ENCODE data around the gene PTCH1. TPM values are rescaled to one million over a fixed set of nuclear protein-coding genes. Genes with fewer than 3 reads are reported as not detected.

The PTCH1 gene
- total RNA-seq, 1 experiment from 2014 or later: 15.2 TPM

DNA sequence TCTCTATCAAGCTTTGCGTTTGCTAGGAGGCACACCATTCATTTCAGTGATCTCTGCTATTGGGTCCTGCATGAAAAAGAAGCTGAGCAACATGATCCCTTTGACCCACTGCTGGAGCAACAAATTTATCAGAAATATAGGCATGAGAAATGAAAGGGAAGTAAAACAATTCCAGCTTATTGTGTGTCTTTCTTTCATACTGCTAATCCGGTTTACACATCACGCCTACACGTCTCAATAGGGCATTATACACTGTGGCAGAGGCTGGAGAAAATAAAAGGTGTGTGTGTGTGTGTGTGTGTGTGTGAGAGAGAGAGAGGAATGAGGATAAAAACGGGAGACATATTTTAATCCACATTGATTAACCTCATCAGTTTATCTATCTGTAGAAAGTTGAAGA lies 2.4 kb downstream of the PTCH1 start (continued):
- TF ChIP-seq, protein P1, sequence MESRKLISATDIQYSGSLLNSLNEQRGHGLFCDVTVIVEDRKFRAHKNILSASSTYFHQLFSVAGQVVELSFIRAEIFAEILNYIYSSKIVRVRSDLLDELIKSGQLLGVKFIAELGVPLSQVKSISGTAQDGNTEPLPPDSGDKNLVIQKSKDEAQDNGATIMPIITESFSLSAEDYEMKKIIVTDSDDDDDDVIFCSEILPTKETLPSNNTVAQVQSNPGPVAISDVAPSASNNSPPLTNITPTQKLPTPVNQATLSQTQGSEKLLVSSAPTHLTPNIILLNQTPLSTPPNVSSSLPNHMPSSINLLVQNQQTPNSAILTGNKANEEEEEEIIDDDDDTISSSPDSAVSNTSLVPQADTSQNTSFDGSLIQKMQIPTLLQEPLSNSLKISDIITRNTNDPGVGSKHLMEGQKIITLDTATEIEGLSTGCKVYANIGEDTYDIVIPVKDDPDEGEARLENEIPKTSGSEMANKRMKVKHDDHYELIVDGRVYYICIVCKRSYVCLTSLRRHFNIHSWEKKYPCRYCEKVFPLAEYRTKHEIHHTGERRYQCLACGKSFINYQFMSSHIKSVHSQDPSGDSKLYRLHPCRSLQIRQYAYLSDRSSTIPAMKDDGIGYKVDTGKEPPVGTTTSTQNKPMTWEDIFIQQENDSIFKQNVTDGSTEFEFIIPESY (IDR thresholded peaks at IDR 0.05; ENCODE audit: extremely low read depth, insufficient replicate concordance, low read length): no peak
- TF ChIP-seq SIN3A (IDR thresholded peaks at IDR 0.05; ENCODE audit: low read depth) (no peak), FOSL1 (IDR thresholded peaks at IDR 0.05; ENCODE audit: low read depth) (no peak), EGR1 (IDR thresholded peaks at IDR 0.05; ENCODE audit: low read depth) (no peak), ZFX (IDR thresholded peaks at IDR 0.05) (no peak), RAD21 (IDR thresholded peaks at IDR 0.05; ENCODE audit: low read depth) (no peak), JUND (IDR thresholded peaks at IDR 0.05) (no peak)
- TF ChIP-seq, protein P2, sequence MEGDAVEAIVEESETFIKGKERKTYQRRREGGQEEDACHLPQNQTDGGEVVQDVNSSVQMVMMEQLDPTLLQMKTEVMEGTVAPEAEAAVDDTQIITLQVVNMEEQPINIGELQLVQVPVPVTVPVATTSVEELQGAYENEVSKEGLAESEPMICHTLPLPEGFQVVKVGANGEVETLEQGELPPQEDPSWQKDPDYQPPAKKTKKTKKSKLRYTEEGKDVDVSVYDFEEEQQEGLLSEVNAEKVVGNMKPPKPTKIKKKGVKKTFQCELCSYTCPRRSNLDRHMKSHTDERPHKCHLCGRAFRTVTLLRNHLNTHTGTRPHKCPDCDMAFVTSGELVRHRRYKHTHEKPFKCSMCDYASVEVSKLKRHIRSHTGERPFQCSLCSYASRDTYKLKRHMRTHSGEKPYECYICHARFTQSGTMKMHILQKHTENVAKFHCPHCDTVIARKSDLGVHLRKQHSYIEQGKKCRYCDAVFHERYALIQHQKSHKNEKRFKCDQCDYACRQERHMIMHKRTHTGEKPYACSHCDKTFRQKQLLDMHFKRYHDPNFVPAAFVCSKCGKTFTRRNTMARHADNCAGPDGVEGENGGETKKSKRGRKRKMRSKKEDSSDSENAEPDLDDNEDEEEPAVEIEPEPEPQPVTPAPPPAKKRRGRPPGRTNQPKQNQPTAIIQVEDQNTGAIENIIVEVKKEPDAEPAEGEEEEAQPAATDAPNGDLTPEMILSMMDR (IDR thresholded peaks at IDR 0.05 in 2 of 3, conservative IDR thresholded peaks at IDR 0.05 in 1 of 3; ENCODE audit: borderline replicate concordance in 1 of 3, insufficient read depth in 1 of 3, low read depth in 2 of 3, low read length in 2 of 3): no peak
- TF ChIP-seq, protein P3, sequence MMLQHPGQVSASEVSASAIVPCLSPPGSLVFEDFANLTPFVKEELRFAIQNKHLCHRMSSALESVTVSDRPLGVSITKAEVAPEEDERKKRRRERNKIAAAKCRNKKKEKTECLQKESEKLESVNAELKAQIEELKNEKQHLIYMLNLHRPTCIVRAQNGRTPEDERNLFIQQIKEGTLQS (IDR thresholded peaks at IDR 0.05): no peak

DNA sequence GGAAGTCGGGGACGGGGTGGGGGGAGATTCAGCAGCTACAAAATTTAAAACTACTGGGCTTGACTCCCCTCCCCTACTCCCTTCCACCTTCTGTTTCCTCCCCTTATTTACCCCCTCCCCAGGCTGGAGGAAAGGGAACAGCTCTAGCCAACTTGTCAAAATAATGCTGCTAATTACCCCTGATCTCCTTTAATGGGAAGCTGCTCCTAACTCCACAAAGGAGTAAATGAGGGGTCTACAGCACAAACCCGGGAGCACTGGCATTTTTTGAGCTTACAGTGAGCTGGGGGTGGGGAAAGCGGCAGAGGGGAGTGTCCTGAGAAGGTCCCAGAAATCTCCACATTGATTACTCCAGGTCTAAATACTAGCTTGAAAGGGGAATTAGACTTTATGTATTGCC lies 3.1 kb downstream of the PTCH1 start:
- ChIA-PET RAD21 (ENCODE audit: low non-redundant PET in 1 of 2, low total read pairs in 2 of 2, uncharacterized antibody in 2 of 2, unreplicated experiment in 2 of 2) (no interaction called here), CTCF (no interaction called here), POLR2A (no interaction called here)
- H3K79me2 ChIP-seq (ENCODE audit: insufficient read depth, low read length): 0 out of 2 replicates have a peak, but pooled peaks cover 6% of the 10 kb centered on the region
- intact Hi-C loops (cut with micrococcal nuclease): loop anchor here (5.0 kb wide), 1 partner anchor 704 kb away; no protein-coding TSS in a partner anchor
- H4K20me1 ChIP-seq (ENCODE audit: insufficient read depth): no peaks in the 10 kb centered on the region
- H2AFZ ChIP-seq (ENCODE audit: low read depth, low read length, poor library complexity, severe bottlenecking): no peak overlapping the region
- no peaks in the 10 kb centered on the region for H3K9me3 ChIP-seq (ENCODE audit: control insufficient read depth in 1 of 2, insufficient read depth in 1 of 2, low read depth in 1 of 2, low read length in 2 of 2)
- no peaks in the 10 kb centered on the region for H3K9me2 ChIP-seq (ENCODE audit: insufficient read depth)
- H3K27ac ChIP-seq (ENCODE audit: low read depth, low read length): no peak overlapping the region
- peaks cover 13 to 33% of the 10 kb centered on the region in 2 experiments for H3K4me1 ChIP-seq (ENCODE audit: control insufficient read depth in 1 of 2, insufficient read depth in 2 of 2, low read length in 2 of 2)
- H3K9ac ChIP-seq (ENCODE audit: low read length): no peak overlapping the region
- no TSS peak for BruUV-seq (replicated peaks)
- ATAC-seq (no peak), DNase-seq (ENCODE audit: low read depth, low spot score) (no peak)
- H3K36me3 ChIP-seq (ENCODE audit: control insufficient read depth in 1 of 2, insufficient read depth in 2 of 2, low read length in 2 of 2): no peaks in the 10 kb centered on the region
- H3K27me3 ChIP-seq (ENCODE audit: insufficient read depth, low read length): no peaks in the 10 kb centered on the region
- no peak overlapping the region for H3K4me2 ChIP-seq (ENCODE audit: low read length)
- no peak overlapping the region for H3K4me3 ChIP-seq (replicated peaks in 1 of 2; ENCODE audit: low read depth in 1 of 2, low read length in 2 of 2)
- no peak for TF ChIP-seq RAD21 (IDR thresholded peaks at IDR 0.05; ENCODE audit: low read depth)
- TF ChIP-seq, protein P3 (IDR thresholded peaks at IDR 0.05): no peak
- no peak for TF ChIP-seq CEBPB (IDR thresholded peaks at IDR 0.05; ENCODE audit: low read depth)
- TF ChIP-seq POLR2AphosphoS5 (IDR thresholded peaks at IDR 0.05; ENCODE audit: low read depth, low read length): no peak
- TF ChIP-seq ZFX (IDR thresholded peaks at IDR 0.05): no peak
- TF ChIP-seq, protein P1 (IDR thresholded peaks at IDR 0.05; ENCODE audit: extremely low read depth, insufficient replicate concordance, low read length): no peak
- no peak for TF ChIP-seq JUND (IDR thresholded peaks at IDR 0.05)
- no peak for TF ChIP-seq ZNF274 (IDR thresholded peaks at IDR 0.05; ENCODE audit: low read depth, low read length)
- TF ChIP-seq EZH2 (IDR thresholded peaks at IDR 0.05): no peak
- TF ChIP-seq, protein P4, sequence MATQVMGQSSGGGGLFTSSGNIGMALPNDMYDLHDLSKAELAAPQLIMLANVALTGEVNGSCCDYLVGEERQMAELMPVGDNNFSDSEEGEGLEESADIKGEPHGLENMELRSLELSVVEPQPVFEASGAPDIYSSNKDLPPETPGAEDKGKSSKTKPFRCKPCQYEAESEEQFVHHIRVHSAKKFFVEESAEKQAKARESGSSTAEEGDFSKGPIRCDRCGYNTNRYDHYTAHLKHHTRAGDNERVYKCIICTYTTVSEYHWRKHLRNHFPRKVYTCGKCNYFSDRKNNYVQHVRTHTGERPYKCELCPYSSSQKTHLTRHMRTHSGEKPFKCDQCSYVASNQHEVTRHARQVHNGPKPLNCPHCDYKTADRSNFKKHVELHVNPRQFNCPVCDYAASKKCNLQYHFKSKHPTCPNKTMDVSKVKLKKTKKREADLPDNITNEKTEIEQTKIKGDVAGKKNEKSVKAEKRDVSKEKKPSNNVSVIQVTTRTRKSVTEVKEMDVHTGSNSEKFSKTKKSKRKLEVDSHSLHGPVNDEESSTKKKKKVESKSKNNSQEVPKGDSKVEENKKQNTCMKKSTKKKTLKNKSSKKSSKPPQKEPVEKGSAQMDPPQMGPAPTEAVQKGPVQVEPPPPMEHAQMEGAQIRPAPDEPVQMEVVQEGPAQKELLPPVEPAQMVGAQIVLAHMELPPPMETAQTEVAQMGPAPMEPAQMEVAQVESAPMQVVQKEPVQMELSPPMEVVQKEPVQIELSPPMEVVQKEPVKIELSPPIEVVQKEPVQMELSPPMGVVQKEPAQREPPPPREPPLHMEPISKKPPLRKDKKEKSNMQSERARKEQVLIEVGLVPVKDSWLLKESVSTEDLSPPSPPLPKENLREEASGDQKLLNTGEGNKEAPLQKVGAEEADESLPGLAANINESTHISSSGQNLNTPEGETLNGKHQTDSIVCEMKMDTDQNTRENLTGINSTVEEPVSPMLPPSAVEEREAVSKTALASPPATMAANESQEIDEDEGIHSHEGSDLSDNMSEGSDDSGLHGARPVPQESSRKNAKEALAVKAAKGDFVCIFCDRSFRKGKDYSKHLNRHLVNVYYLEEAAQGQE (IDR thresholded peaks at IDR 0.05; ENCODE audit: low read depth): no peak
- TF ChIP-seq SIN3A (IDR thresholded peaks at IDR 0.05; ENCODE audit: low read depth): no peak
- TF ChIP-seq EGR1 (IDR thresholded peaks at IDR 0.05; ENCODE audit: low read depth): no peak

Measured in HCT116 (cell line).